Activated CD4-positive, alpha-beta T cell treated with anti-CD3 and anti-CD28 coated beads, Interleukin-2, amount 50 U/mL, for 1 hour (primary cell): ENCODE data around the gene N4BP2L1.

Experiments
- DNase-seq: peaks from one replicate; pipeline ENCODE4 v3.0.0-alpha.2; 2020

N4BP2L1 gene

GRCh38 chr13:32430018-32430747 lies 2.3 kb upstream of the N4BP2L1 start:
- DNase-seq: no peak

- no peak for DNase-seq
Observed at GRCh38 chr13:32429433-32429909, 1.5 kb upstream of the N4BP2L1 start.

- DNase-seq: no peak
Observed at GRCh38 chr13:32428581-32429432, 877 bp upstream of the N4BP2L1 start.

- peak; percentile 60 for DNase-seq
Observed at GRCh38 chr13:32426990-32427851, 709 bp downstream of the N4BP2L1 start.

GRCh38 chr13:32426191-32426989 lies 1.5 kb downstream of the N4BP2L1 start:
- DNase-seq: no peak

GRCh38 chr13:32425158-32425557 lies 2.8 kb downstream of the N4BP2L1 start:
- no peak for DNase-seq

- DNase-seq: no peak
Observed at GRCh38 chr13:32423592-32423991, 4.3 kb downstream of the N4BP2L1 start.

GRCh38 chr13:32419862-32420261 lies 8.1 kb downstream of the N4BP2L1 start:
- DNase-seq: no peak

- DNase-seq: no peak
Observed at GRCh38 chr13:32417995-32418394, 9.9 kb downstream of the N4BP2L1 start.

- no peak for DNase-seq
Observed at GRCh38 chr13:32415019-32415418, 12.9 kb downstream of the N4BP2L1 start.

GRCh38 chr13:32414580-32414979 lies 13.3 kb downstream of the N4BP2L1 start:
- no peak for DNase-seq

GRCh38 chr13:32413284-32413683 lies 14.6 kb downstream of the N4BP2L1 start:
- no peak for DNase-seq

GRCh38 chr13:32409561-32410421 lies 18.1 kb downstream of the N4BP2L1 start:
- no peak for DNase-seq

- no peak for DNase-seq
Observed at GRCh38 chr13:32409001-32409313, 19.0 kb downstream of the N4BP2L1 start.

GRCh38 chr13:32408296-32409000 lies 19.5 kb downstream of the N4BP2L1 start:
- DNase-seq: no peak

- DNase-seq: no peak
Observed at GRCh38 chr13:32407854-32408253, 20.1 kb downstream of the N4BP2L1 start.

GRCh38 chr13:32403108-32403507 lies 24.8 kb downstream of the N4BP2L1 start:
- DNase-seq: no peak

GRCh38 chr13:32391101-32391619 lies 36.8 kb downstream of the N4BP2L1 start:
- DNase-seq: no peak

- no peak for DNase-seq
Observed at GRCh38 chr13:32390484-32390883, 37.4 kb downstream of the N4BP2L1 start.

GRCh38 chr13:32390048-32390447 lies 37.9 kb downstream of the N4BP2L1 start:
- no peak for DNase-seq
